GM12864 (cell line): ENCODE measurements around the gene CLTC.

Experiments
- DNase-seq: peaks from one replicate; pipeline ENCODE4 v3.0.0-alpha.2; 2011; ENCODE audit warnings: low read depth
- H3K4me3 ChIP-seq: 2 replicates; pipeline ENCODE4 v1.5.1; 2011; ENCODE audit warnings: mild to moderate bottlenecking, low read depth, low read length, control low read depth
- CTCF ChIP-seq: IDR thresholded peaks from 2 replicates; pipeline ENCODE4 v1.5.1; 2011; ENCODE audit warnings: low read depth, mild to moderate bottlenecking, moderate library complexity, low read length, control low read depth, inconsistent platforms; ENCODE audit errors: missing control alignments

The CLTC gene

GRCh38 chr17:59633658-59634359, 14.1 kb downstream of the CLTC start:
- H3K4me3 ChIP-seq = no peak overlapping the region
- DNase-seq = no peak

GRCh38 chr17:59634632-59635541, 15.2 kb downstream of the CLTC start:
- no peak overlapping the region for H3K4me3 ChIP-seq
- no peak for DNase-seq
- TF ChIP-seq CTCF = no peak

More at GRCh38 chr17:59633658-59634359, 14.1 kb downstream of the CLTC start:
- TF ChIP-seq CTCF = no peak

- TF ChIP-seq CTCF = no peak
- no peak overlapping the region for H3K4me3 ChIP-seq
- DNase-seq = no peak
Measured at GRCh38 chr17:59637611-59638310, 18.1 kb downstream of the CLTC start.

DNA sequence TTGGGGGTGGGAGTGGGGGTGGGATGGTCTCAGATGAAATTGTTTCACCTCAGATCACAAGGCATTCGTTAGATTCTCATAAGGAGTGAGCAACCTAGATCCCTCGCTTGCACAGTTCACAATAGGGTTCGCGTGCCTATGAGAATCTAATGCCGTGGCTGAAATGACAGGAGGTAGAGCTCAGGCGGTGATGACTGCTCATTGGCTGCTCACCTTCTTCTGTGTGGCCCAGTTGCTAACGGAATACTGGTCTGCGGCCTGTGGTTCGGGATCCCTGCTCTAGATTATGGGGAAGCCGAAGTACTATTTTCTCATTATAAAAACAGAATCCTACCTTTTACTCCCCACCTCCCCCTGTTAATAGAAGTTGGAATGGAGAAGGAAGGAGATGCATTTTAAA, 18.9 kb downstream of the CLTC start:
- no peak overlapping the region for H3K4me3 ChIP-seq
- no peak for DNase-seq
- TF ChIP-seq CTCF = no peak

DNA sequence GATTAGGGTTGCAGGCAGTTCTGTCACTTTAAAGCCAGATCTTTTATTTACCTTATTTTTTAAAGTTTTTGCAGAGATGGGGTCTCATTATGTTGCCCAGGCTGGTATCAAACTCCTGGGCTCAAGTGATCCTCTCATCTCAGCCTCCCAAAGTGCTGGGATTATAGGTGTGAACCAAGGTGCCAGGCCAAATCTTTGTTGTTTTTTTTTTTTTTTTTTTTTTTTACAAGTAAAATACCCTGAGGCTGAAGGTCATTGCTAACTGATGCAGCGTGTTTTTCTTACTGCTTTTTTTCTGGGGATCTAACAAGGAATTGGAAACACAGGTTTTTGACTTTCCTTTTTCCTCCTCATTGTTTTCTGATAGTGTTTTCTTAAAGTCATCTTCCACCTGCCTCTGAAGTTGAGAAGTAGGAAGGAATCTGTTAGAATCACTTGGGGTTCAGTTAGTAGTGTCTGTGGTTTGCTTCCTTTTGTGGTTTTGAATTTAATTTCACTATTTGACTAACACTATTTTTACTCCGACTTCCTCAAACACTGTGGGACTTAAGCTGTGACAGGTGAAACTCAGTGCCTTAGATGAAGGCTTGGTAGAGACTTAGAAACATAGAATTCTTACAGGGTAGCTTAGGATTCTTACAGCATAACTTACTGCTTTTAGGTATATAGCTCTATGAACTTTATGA, 22.2 kb downstream of the CLTC start:
- H3K4me3 ChIP-seq = no peak overlapping the region
- DNase-seq = peak; percentile 63

More for the DNA sequence above, 22.2 kb downstream of the CLTC start:
- no peak for TF ChIP-seq CTCF
